ENCODE data around the gene COL5A1. TPM values are rescaled to one million over a fixed set of nuclear protein-coding genes. Genes with fewer than 3 reads are reported as not detected.

The COL5A1 gene
- polyA plus RNA-seq, 3 donors, result 70.5 to 77.2 (median 77.0) TPM

- no peak for DNase-seq (ENCODE audit: low read depth in 3 of 3, low spot score in 2 of 3)
Observed at GRCh38 chr9:134625361-134626068, 16.1 kb upstream of the COL5A1 start.

GRCh38 chr9:134626069-134626423 lies 15.6 kb upstream of the COL5A1 start:
- DNase-seq (ENCODE audit: low read depth in 3 of 3, low spot score in 2 of 3), result no peak

GRCh38 chr9:134626571-134627416 lies 14.8 kb upstream of the COL5A1 start:
- no peak for DNase-seq (ENCODE audit: low read depth in 3 of 3, low spot score in 2 of 3)

- no peak for DNase-seq (ENCODE audit: low read depth in 3 of 3, low spot score in 2 of 3)
Observed at GRCh38 chr9:134627417-134628353, 13.9 kb upstream of the COL5A1 start.

- no peak for DNase-seq (ENCODE audit: low read depth in 3 of 3, low spot score in 2 of 3)
Observed at GRCh38 chr9:134628354-134628736, 13.3 kb upstream of the COL5A1 start.

GRCh38 chr9:134629061-134629585 lies 12.5 kb upstream of the COL5A1 start:
- no peak for DNase-seq (ENCODE audit: low read depth in 3 of 3, low spot score in 2 of 3)

GRCh38 chr9:134629586-134630392 lies 11.8 kb upstream of the COL5A1 start:
- DNase-seq (ENCODE audit: low read depth in 3 of 3, low spot score in 2 of 3), result no peak

- DNase-seq (ENCODE audit: low read depth in 3 of 3, low spot score in 2 of 3), result no peak
Observed at GRCh38 chr9:134630393-134630790, 11.2 kb upstream of the COL5A1 start.

GRCh38 chr9:134630861-134631260 lies 10.7 kb upstream of the COL5A1 start:
- no peak for DNase-seq (ENCODE audit: low read depth in 3 of 3, low spot score in 2 of 3)

- DNase-seq (ENCODE audit: low read depth in 3 of 3, low spot score in 2 of 3), result no peak
Observed at GRCh38 chr9:134631881-134632280, 9.7 kb upstream of the COL5A1 start.

GRCh38 chr9:134632329-134632728 lies 9.3 kb upstream of the COL5A1 start:
- DNase-seq (ENCODE audit: low read depth in 3 of 3, low spot score in 2 of 3), result no peak

- DNase-seq (ENCODE audit: low read depth in 3 of 3, low spot score in 2 of 3), result no peak
Observed at GRCh38 chr9:134633362-134634142, 8.1 kb upstream of the COL5A1 start.

GRCh38 chr9:134634176-134634575 lies 7.4 kb upstream of the COL5A1 start:
- DNase-seq (ENCODE audit: low read depth in 3 of 3, low spot score in 2 of 3), result no peak

- DNase-seq (ENCODE audit: low read depth in 3 of 3, low spot score in 2 of 3), result no peak
Observed at GRCh38 chr9:134634667-134635230, 6.9 kb upstream of the COL5A1 start.

- no peak for DNase-seq (ENCODE audit: low read depth in 3 of 3, low spot score in 2 of 3)
Observed at GRCh38 chr9:134635351-134636148, 6.1 kb upstream of the COL5A1 start.

- no peak for DNase-seq (ENCODE audit: low read depth in 3 of 3, low spot score in 2 of 3)
Observed at GRCh38 chr9:134636149-134636507, 5.5 kb upstream of the COL5A1 start.

GRCh38 chr9:134637241-134637640 lies 4.4 kb upstream of the COL5A1 start:
- no peak for DNase-seq (ENCODE audit: low read depth in 3 of 3, low spot score in 2 of 3)

Data from right renal cortex interstitium (tissue), 3 donors.